Fibroblast of lung (primary cell): ENCODE measurements around the gene OR6N1.

Source experiments
- EZH2 ChIP-seq: IDR thresholded peaks from 2 replicates; pipeline ENCODE4 v1.5.1; 2012; ENCODE audit warnings: low read length, control low read depth, mild to moderate bottlenecking; ENCODE audit errors: missing control alignments
- TF ChIP-seq, protein P1 (sequence below), 2 donors: IDR thresholded peaks in 1 of 2; conservative IDR thresholded peaks in 1 of 2; 1 replicate in 1 of 2; 2 replicates in 1 of 2; pipeline ENCODE4 v1.5.1; 2011 to 2012; ENCODE audit warnings: low read length in 2 of 2, control low read depth in 1 of 2, inconsistent platforms in 1 of 2, low read depth in 1 of 2, mild to moderate bottlenecking in 1 of 2

DNA sequence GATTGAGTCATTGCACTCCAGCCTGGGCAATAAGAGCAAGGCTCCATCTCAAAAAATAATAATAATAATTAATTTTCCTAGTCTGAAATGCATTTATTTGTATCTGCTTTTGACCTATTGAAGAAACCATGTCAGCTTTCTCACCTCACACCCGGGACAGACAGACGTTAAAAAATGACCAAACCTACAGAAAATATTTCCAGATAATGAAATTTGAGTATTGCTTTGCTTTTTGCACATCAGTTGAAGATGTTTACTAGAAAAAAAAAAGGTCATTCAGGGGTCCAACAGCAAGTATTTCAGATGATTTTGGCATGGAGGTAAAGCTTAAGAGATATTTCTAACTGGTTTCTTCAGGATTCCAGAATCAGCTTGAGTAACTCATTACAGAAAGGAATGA is 17.6 kb downstream of the OR6N1 start, which contains the start of gene OR6K6:
- TF ChIP-seq, protein P1, sequence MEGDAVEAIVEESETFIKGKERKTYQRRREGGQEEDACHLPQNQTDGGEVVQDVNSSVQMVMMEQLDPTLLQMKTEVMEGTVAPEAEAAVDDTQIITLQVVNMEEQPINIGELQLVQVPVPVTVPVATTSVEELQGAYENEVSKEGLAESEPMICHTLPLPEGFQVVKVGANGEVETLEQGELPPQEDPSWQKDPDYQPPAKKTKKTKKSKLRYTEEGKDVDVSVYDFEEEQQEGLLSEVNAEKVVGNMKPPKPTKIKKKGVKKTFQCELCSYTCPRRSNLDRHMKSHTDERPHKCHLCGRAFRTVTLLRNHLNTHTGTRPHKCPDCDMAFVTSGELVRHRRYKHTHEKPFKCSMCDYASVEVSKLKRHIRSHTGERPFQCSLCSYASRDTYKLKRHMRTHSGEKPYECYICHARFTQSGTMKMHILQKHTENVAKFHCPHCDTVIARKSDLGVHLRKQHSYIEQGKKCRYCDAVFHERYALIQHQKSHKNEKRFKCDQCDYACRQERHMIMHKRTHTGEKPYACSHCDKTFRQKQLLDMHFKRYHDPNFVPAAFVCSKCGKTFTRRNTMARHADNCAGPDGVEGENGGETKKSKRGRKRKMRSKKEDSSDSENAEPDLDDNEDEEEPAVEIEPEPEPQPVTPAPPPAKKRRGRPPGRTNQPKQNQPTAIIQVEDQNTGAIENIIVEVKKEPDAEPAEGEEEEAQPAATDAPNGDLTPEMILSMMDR (conservative IDR thresholded peaks at IDR 0.05 in 1 of 2, IDR thresholded peaks at IDR 0.05 in 1 of 2; ENCODE audit: low read depth in 1 of 2, low read length in 2 of 2) = no peak
- TF ChIP-seq EZH2 = no peak
